IMR-90 (cell line): Measurements from ENCODE around the gene OPN4.

Source experiments
- BHLHE40 ChIP-seq: fragments of 150-350 bp; IDR thresholded peaks from 2 replicates; pipeline ENCODE4 v1.6.1; 2016; ENCODE audit warnings: mild to moderate bottlenecking, low read depth, low read length
- CEBPB ChIP-seq: IDR thresholded peaks from 2 replicates; pipeline ENCODE4 v1.6.1; 2012; ENCODE audit warnings: low read depth, low read length, improper control_type of control experiment
- CTCF ChIP-seq: conservative IDR thresholded peaks from 2 replicates; pipeline ENCODE4 v1.5.1; 2012; ENCODE audit warnings: mild to moderate bottlenecking, low read depth, low read length, improper control_type of control experiment
- ELK1 ChIP-seq: fragments of 150-350 bp; IDR thresholded peaks from 2 replicates; pipeline ENCODE4 v1.6.1; 2016; ENCODE audit warnings: low read depth, mild to moderate bottlenecking, low read length, moderate library complexity, borderline replicate concordance
- MAFK ChIP-seq: IDR thresholded peaks from 2 replicates; pipeline ENCODE4 v1.6.1; 2012; ENCODE audit warnings: low read depth, low read length, improper control_type of control experiment
- MAZ ChIP-seq: IDR thresholded peaks from 2 replicates; pipeline ENCODE4 v1.6.1; 2012; ENCODE audit warnings: low read depth, mild to moderate bottlenecking, low read length, improper control_type of control experiment, moderate library complexity, borderline replicate concordance
- NFE2L2 ChIP-seq: fragments of 150-350 bp; IDR thresholded peaks from 2 replicates; pipeline ENCODE4 v1.6.1; 2016; ENCODE audit warnings: low read depth, mild to moderate bottlenecking, low read length
- POLR2A ChIP-seq: IDR thresholded peaks from 2 replicates; pipeline ENCODE4 v1.6.1; 2012; ENCODE audit warnings: mild to moderate bottlenecking, low read depth, low read length
- RAD21 ChIP-seq: IDR thresholded peaks from 2 replicates; pipeline ENCODE4 v1.6.1; 2012; ENCODE audit warnings: low read length, improper control_type of control experiment
- RFX5 ChIP-seq: IDR thresholded peaks from 2 replicates; pipeline ENCODE4 v1.8.0; 2012; ENCODE audit warnings: low read depth, mild to moderate bottlenecking, low read length, moderate library complexity
- SMC3 ChIP-seq: fragments of 150-350 bp; IDR thresholded peaks from 2 replicates; pipeline ENCODE4 v1.6.1; 2016; ENCODE audit warnings: low read depth, mild to moderate bottlenecking, antibody characterized with exemption, low read length, moderate library complexity
- USF2 ChIP-seq: fragments of 150-350 bp; IDR thresholded peaks from 2 replicates; pipeline ENCODE4 v1.6.1; 2017; ENCODE audit warnings: mild to moderate bottlenecking, antibody characterized with exemption, low read length, low read depth

GRCh38 chr10:86646532-86646931, 7.8 kb upstream of the OPN4 start:
- TF ChIP-seq POLR2A = no peak
- no peak for TF ChIP-seq CTCF
- no peak for TF ChIP-seq USF2
- TF ChIP-seq NFE2L2 = no peak
- TF ChIP-seq MAZ = no peak
- TF ChIP-seq RFX5 = no peak
- TF ChIP-seq ELK1 = no peak
- no peak for TF ChIP-seq RAD21
- no peak for TF ChIP-seq CEBPB
- TF ChIP-seq BHLHE40 = no peak
- TF ChIP-seq SMC3 = no peak
- TF ChIP-seq MAFK = no peak
